K562 (cell line): Measurements from ENCODE around the gene PTPRT. TPM values are rescaled to one million over a fixed set of nuclear protein-coding genes. Genes with fewer than 3 reads are reported as not detected.
A peak's percentile ranks its signal among the peaks of the same experiment; 100 is the strongest.

Experiments used
- ATAC-seq: fragments of 200-7000 bp; cut with Tn5 transposase; 3 replicates; pipeline ENCODE4 v1.9.1; 2020; ENCODE audit warnings: moderate library complexity
- BruUV-seq: library from RNA; stranded (reverse); fragments of 400-500 nt; replicated peaks from 2 replicates; lab custom pipeline; 2021; lab: Mats Ljungman, UMichigan
- CTCF ChIA-PET: fragments of 300-600 bp; formaldehyde crosslinking; extraction: SDS; loops from one replicate; lab custom pipeline; 2021; ENCODE audit warnings: low intra/inter-chr PET ratio; lab: Yijun Ruan, JAX
- POLR2A ChIA-PET: fragments of 300-600, 350-650 bp; sonication (Branson Sonifier 250); formaldehyde crosslinking; extraction: SDS; loops from one replicate; lab custom pipeline; 2021; ENCODE audit warnings: antibody characterized with exemption, inconsistent platforms; lab: Yijun Ruan, JAX
- DNase-seq, 4 experiments: peaks; one replicate each; pipeline versions ENCODE4 v3.0.0 to v3.0.0-alpha.2; 2011 to 2018; ENCODE audit warnings: low spot score in 3 of 4, mixed read lengths in 3 of 4; ENCODE audit errors: extremely low read depth in 1 of 4
- FAIRE-seq: peaks from 2 replicates; lab custom pipeline; 2011; peaks lifted over from hg19 to GRCh38; lab: Jason Lieb, UNC
- H2AFZ ChIP-seq: 2 replicates; pipeline ENCODE4 v1.6.0; 2011; ENCODE audit warnings: low read depth, low read length, control low read depth, inconsistent platforms
- H3K27ac ChIP-seq: fragments of 200-600 bp; 3 replicates; pipeline ENCODE4 v1.8.0; 2011; ENCODE audit warnings: low read depth, mild to moderate bottlenecking, control low read depth, inconsistent platforms, low read length, moderate library complexity, mixed read lengths; ENCODE audit errors: extremely low read depth
- H3K27me3 ChIP-seq, 2 experiments: fragments of 300-600 bp in 1 of 2; 2 replicates in 1 of 2; 3 replicates in 1 of 2; pipeline versions ENCODE4 v1.6.0 to v1.8.0; 2011; ENCODE audit warnings: inconsistent platforms in 2 of 2, low read length in 2 of 2, mild to moderate bottlenecking in 1 of 2, mixed read lengths in 1 of 2, moderate library complexity in 1 of 2; ENCODE audit not compliant: control insufficient read depth in 2 of 2, insufficient read depth in 2 of 2
- H3K36me3 ChIP-seq: fragments of 300-600 bp; 3 replicates; pipeline ENCODE4 v1.8.0; 2011; ENCODE audit warnings: mild to moderate bottlenecking, low read length, inconsistent platforms; ENCODE audit not compliant: control insufficient read depth, insufficient read depth
- H3K4me1 ChIP-seq, 2 experiments: fragments of 200-600 bp in 1 of 2; replicated peaks in 1 of 2; 2 replicates in 1 of 2; 3 replicates in 1 of 2; pipeline versions ENCODE4 v1.5.1 to v1.8.0; 2011; ENCODE audit warnings: inconsistent platforms in 2 of 2, low read length in 2 of 2, mild to moderate bottlenecking in 1 of 2, mixed read lengths in 1 of 2, moderate library complexity in 1 of 2; ENCODE audit not compliant: control insufficient read depth in 2 of 2, insufficient read depth in 2 of 2
- H3K4me2 ChIP-seq: 2 replicates; pipeline ENCODE4 v1.6.1; 2011; ENCODE audit warnings: low read length, control low read depth, inconsistent platforms, mixed read lengths; ENCODE audit not compliant: insufficient read depth
- H3K4me3 ChIP-seq: fragments of 200-600 bp; sonication (generic), shearing (Covaris generic); 2 replicates; pipeline ENCODE4 v1.5.1; 2016; ENCODE audit warnings: control low read depth, inconsistent platforms
- H3K79me2 ChIP-seq: fragments of 200-600 bp; 3 replicates; pipeline ENCODE4 v1.8.0; 2011; ENCODE audit warnings: low read length, inconsistent platforms; ENCODE audit not compliant: control insufficient read depth, insufficient read depth
- H3K9ac ChIP-seq, 2 experiments: 2 replicates each; pipeline versions ENCODE4 v1.6.0 to v1.6.1; 2011; ENCODE audit warnings: low read depth in 2 of 2, low read length in 2 of 2, control low read depth in 1 of 2, inconsistent platforms in 1 of 2, mild to moderate bottlenecking in 1 of 2, mixed read lengths in 1 of 2; ENCODE audit not compliant: insufficient read depth in 1 of 2
- H3K9me1 ChIP-seq: one replicate; pipeline ENCODE4 v1.6.0; 2011; ENCODE audit warnings: inconsistent platforms, mild to moderate bottlenecking, low read length, moderate library complexity; ENCODE audit not compliant: control insufficient read depth, insufficient read depth
- H3K9me3 ChIP-seq: replicated peaks from 2 replicates; pipeline ENCODE4 v1.5.1; 2011; ENCODE audit warnings: low read depth, low read length, inconsistent platforms; ENCODE audit not compliant: control insufficient read depth, insufficient read depth
- H4K20me1 ChIP-seq: replicated peaks from 2 replicates; pipeline ENCODE4 v1.6.1; 2011; ENCODE audit warnings: low read length, inconsistent platforms, mixed read lengths; ENCODE audit not compliant: control insufficient read depth, insufficient read depth
- BACH1 ChIP-seq: fragments of 200-800 bp; sonication (Bioruptor generic); IDR thresholded peaks from 2 replicates; pipeline ENCODE4 v1.6.1; 2016; ENCODE audit warnings: missing genetic modification characterization, missing compliant biosample characterization
- CTCF ChIP-seq, 3 experiments: IDR thresholded peaks in 2 of 3; conservative IDR thresholded peaks in 1 of 3; 2 replicates each; pipeline ENCODE4 v1.5.1; 2011 to 2012; ENCODE audit warnings: low read length in 3 of 3, mild to moderate bottlenecking in 3 of 3, control low read depth in 2 of 3, improper control_type of control experiment in 1 of 3, inconsistent platforms in 1 of 3, low read depth in 1 of 3, mixed read lengths in 1 of 3, moderate library complexity in 1 of 3; ENCODE audit not compliant: insufficient read depth in 2 of 3
- HDAC6 ChIP-seq: IDR thresholded peaks from 2 replicates; pipeline ENCODE4 v1.6.1; 2012; ENCODE audit warnings: low read depth, mild to moderate bottlenecking, control low read depth, inconsistent platforms, low read length, moderate library complexity
- RAD21 ChIP-seq, 2 experiments: fragments of 250-450 bp in 1 of 2; fragments of 450-650 bp in 1 of 2; sonication (Bioruptor Pico) in 1 of 2; formaldehyde crosslinking in 1 of 2; IDR thresholded peaks in 1 of 2; conservative IDR thresholded peaks in 1 of 2; 2 replicates each; pipeline versions ENCODE4 v1.4.0 to v1.8.0; 2020 to 2022; ENCODE audit warnings: mild to moderate bottlenecking in 2 of 2, moderate library complexity in 1 of 2
- RBFOX2 ChIP-seq: fragments of 200-400 bp; formaldehyde crosslinking; IDR thresholded peaks from 2 replicates; pipeline ENCODE4 v1.6.1; 2017; ENCODE audit warnings: low read depth, mild to moderate bottlenecking, low read length, moderate library complexity
- REST ChIP-seq, 2 experiments: fragments of 450-650 bp; formaldehyde crosslinking in 1 of 2; IDR thresholded peaks; 2 replicates each; pipeline versions ENCODE4 v1.4.0 to v1.6.1; 2014 to 2020; ENCODE audit warnings: mild to moderate bottlenecking in 2 of 2, borderline replicate concordance in 1 of 2, low read depth in 1 of 2
- SMC3 ChIP-seq: conservative IDR thresholded peaks from 2 replicates; pipeline ENCODE4 v1.6.1; 2011; ENCODE audit warnings: low read depth, low read length, improper control_type of control experiment; ENCODE audit not compliant: insufficient read depth
- STAG1 ChIP-seq: sonication (generic); formaldehyde crosslinking; IDR thresholded peaks from 2 replicates; pipeline ENCODE4 v1.5.0; 2020; ENCODE audit warnings: missing genetic modification reagents, borderline replicate concordance
- WGBS: fragments of 100-300 bp; shearing (Covaris generic); methylation state at CpG from one replicate; pipeline ENCODE4 v1.1.6; 2016; ENCODE audit warnings: low coverage, mixed read lengths; ENCODE audit not compliant: insufficient coverage; ENCODE audit errors: missing lambda C conversion rate; 5-methylcytosine and 5-hydroxymethylcytosine counted together
- in situ Hi-C: fragments of 300-500 bp; cut with MboI; formaldehyde crosslinking; loops from 4 replicates; pipeline ENCODE4 v1.15.0; 2018; ENCODE audit warnings: inconsistent platforms, mixed read lengths
- intact Hi-C: fragments of 100-400 bp; cut with micrococcal nuclease; formaldehyde crosslinking; loops from 2 replicates; pipeline ENCODE4 v1.14.2; 2022
- polyA plus RNA-seq, 8 experiments: library from polyadenylated mRNA; depleted of rRNA in 4 of 8; stranded (reverse) in 5 of 8; unstranded in 3 of 8; fragments of >200 nt; fragmentation: Nextera tagmentation in 2 of 8; fragmentation: Illumina TruSeq in 1 of 8; extraction: Ambion mirVana in 2 of 8; extraction: Trizol in 1 of 8; gene quantifications; 2 replicates each; pipeline versions ENCODE4 v1.2.1 to v1.2.3, GENCODE V29; 2011 to 2014; ENCODE audit warnings: inconsistent platforms in 1 of 8, missing spikeins in 1 of 8
- total RNA-seq, 7 experiments: library from RNA; depleted of rRNA in 6 of 7; stranded (reverse); fragments of >200 nt in 6 of 7; fragmentation: Illumina TruSeq in 2 of 7; extraction: Trizol in 2 of 7; gene quantifications; 2 replicates each; pipeline versions ENCODE4 v1.2.1 to v1.2.3, GENCODE V29; 2011 to 2021; ENCODE audit warnings: low replicate concordance in 1 of 7

The PTPRT gene
- total and polyA plus RNA-seq, 9 of the 15 experiments (the other 6 are each of a cell fraction or from before 2014, with no cell fraction given): not detected

- TF ChIP-seq HDAC6 (no peak), STAG1 (CRISPR knock-in tag) (no peak)
Measured at GRCh38 chr20:42531508-42531961, 658.2 kb downstream of the PTPRT start (continued).

GRCh38 chr20:42530855-42531448, 658.8 kb downstream of the PTPRT start:
- Histone ChIP-seq H3K9me1 (no peaks in the 10 kb centered on the region), H3K4me1 (no peaks in the 10 kb centered on the region), H3K4me3 (no peak overlapping the region), H3K9ac (no peak overlapping the region), H3K27ac (no peak overlapping the region), H3K36me3 (no peaks in the 10 kb centered on the region)
- ATAC-seq (peak; percentile 60), FAIRE-seq (peak; percentile 89)
- whole genome bisulfite sequencing: 0% methylated on average over 4 of the region's 4 CpGs
- no TSS peak for BruUV-seq
- intact Hi-C loops: loop anchor here (10.0 kb wide), 1 partner anchor 56 kb away; no protein-coding TSS in a partner anchor
- CTCF ChIA-PET: no interaction called here
- TF ChIP-seq RBFOX2: no peak
- TF ChIP-seq REST (IDR thresholded peaks at IDR 0.05; ENCODE audit: borderline replicate concordance): peak; percentile 25; the same call in 1 of the 2 replicates
- no peak for TF ChIP-seq REST (CRISPR knock-in tag; IDR thresholded peaks at IDR 0.05; ENCODE audit: low read depth)
- TF ChIP-seq RAD21 (CRISPR knock-in tag; conservative IDR thresholded peaks at IDR 0.05 in 1 of 2, IDR thresholded peaks at IDR 0.05 in 1 of 2): peak; percentile 27 to 46
- TF ChIP-seq SMC3: peak; percentile 51; the same call in 1 of the 2 replicates
- peak; percentile 44 to 67 (median 59); a peak in 4 of 6 replicates for TF ChIP-seq CTCF (IDR thresholded peaks at IDR 0.05 in 2 of 3, conservative IDR thresholded peaks at IDR 0.05 in 1 of 3; ENCODE audit: insufficient read depth in 2 of 3, low read depth in 1 of 3, low read length in 3 of 3)
- TF ChIP-seq BACH1 (tag): no peak
- TF ChIP-seq, all 486 proteins: peak for 4
- H3K4me2 ChIP-seq: no peak overlapping the region
- H3K27me3 ChIP-seq: peaks cover 0 to 6% of the 10 kb centered on the region in 2 experiments; a peak in 1 of 5 replicates
- DNase-seq: peak; percentile 38 to 54 (median 48)
- POLR2A ChIA-PET: no interaction called here
- in situ Hi-C loops: no loop called here
- no peaks in the 10 kb centered on the region for H3K9me3 ChIP-seq
- H3K79me2 ChIP-seq: no peaks in the 10 kb centered on the region
- H2AFZ ChIP-seq: no peak overlapping the region
- no peaks in the 10 kb centered on the region for H4K20me1 ChIP-seq
